ENCODE measurements around the gene HMGA1.
"Not testable (repeated sequence)": the region's sequence is repeated elsewhere in the genome, so short reads cannot be mapped to it uniquely, and the experiment has no call there.

HMGA1 gene

DNA sequence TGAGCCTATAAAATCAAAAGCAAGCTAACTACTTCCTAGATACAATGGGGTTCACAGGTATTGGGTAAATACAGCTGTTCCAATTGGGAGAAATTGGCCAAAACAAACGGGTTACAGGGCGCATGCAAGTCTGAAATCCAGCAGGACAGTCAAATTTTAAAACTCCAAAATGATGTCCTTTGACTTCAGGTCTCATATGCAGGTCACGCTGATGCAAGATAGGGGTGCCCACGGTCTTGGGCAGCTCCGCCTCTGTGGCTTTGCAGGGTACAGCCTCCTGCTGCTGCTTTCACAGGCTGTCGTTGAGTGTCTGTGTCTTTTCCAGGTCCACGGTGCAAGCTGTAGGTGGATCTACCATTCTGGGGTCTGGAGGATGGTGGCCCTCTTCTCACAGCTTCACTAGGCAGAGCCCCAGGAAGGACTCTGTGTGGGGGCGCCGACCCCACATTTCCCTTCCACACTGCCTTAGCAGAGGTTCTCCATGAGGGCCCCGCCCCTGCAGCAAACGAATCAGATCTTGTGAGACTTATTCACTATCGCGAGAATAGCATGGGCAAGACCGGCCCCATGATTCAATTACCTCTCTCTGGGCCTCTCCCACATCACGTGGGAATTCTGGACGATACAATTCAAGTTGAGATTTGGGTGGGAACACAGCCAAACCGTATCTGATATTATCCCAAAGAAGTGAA, 24.0 kb downstream of the HMGA1 start:
- no peak for DNase-seq (ENCODE audit: low spot score)

DNA sequence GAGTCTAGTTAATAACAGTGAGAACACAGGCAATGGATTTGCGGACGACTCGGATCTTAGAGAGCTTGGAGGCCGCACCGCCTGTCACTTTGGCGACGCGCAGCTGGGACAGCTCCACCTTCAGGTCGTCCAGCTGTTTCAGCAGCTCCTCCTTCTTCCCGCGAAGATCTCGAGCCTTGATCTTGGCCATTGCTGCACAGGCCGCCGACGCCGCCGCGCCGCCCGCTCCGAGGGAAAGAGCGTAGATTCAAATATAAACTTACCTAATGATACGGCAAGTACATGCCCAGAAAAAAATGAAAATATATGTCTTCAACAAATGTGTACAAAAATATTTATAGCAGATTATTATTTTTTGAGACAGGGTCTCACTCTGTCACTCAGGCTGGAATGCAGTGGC, 26.8 kb downstream of the HMGA1 start:
- not testable (repeated sequence) for DNase-seq (ENCODE audit: low spot score)

DNA sequence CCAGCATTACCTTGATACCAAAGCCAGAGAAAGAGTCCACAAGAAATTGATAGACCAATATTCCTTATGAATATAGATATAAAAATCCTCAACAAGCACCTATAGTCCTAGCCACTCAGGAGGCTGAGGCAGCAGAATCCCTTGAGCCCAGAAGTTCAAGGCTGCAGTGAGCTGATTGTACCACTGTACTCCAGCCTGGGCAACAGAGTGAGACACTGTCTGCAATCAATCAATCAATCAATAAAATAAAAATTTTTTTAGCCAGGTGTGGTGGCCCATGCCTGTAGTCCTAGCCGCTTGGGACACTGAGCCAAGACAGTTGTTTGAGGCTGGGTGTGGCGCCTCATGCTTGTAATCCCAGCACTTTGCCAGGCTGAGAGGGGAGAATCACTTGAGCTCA, 31.1 kb downstream of the HMGA1 start:
- DNase-seq (ENCODE audit: low spot score), result no peak

DNA sequence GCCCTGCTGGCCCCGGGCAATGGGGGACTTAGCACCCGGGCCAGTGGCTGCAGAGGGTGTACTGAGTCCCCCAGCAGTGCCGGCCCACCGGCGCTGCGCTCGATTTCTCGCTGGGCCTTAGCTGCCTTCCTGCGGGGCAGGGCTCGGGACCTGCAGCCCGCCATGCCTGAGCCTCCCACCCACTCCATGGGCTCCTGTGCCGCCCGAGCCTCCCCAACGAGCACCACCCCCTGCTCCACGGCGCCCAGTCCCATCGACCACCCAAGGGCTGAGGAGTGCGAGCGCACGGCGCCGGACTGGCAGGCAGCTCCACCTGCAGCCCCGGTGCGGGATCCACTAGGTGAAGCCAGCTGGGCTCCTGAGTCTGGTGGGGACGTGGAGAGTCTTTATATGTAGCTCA, 32.5 kb downstream of the HMGA1 start:
- not testable (repeated sequence) for DNase-seq (ENCODE audit: low spot score)

DNA sequence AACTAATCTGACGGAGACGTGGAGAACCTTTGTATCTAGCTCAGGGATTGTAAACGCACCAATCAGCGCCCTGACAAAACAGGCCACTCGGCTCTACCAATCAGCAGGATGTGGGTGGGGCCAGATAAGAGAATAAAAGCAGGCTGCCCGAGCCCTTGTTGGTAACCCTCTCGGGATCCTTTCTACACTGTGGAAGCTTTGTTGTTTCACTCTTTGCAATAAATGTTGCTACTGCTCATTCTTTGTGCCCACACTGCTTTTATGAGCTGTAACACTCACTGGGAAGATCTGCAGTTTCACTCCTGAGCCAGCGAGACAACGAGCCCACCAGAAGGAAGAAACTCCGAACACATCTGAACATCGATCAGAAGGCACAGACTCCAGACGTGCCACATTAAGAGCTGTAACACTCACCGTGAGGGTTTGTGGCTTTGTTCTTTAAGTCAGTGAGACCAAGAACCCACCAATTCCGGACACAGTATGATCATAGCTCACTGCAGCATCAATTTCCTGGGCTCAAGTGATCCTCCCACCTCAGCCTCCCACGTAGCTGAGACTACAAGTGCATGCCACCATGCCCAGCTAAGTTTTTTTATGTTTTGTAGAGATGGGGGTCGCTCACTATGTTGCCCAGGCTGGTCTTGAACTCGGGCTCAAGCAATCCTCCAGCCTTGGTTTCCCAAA, 33.1 kb downstream of the HMGA1 start:
- DNase-seq (ENCODE audit: low spot score), result not testable (repeated sequence)

DNA sequence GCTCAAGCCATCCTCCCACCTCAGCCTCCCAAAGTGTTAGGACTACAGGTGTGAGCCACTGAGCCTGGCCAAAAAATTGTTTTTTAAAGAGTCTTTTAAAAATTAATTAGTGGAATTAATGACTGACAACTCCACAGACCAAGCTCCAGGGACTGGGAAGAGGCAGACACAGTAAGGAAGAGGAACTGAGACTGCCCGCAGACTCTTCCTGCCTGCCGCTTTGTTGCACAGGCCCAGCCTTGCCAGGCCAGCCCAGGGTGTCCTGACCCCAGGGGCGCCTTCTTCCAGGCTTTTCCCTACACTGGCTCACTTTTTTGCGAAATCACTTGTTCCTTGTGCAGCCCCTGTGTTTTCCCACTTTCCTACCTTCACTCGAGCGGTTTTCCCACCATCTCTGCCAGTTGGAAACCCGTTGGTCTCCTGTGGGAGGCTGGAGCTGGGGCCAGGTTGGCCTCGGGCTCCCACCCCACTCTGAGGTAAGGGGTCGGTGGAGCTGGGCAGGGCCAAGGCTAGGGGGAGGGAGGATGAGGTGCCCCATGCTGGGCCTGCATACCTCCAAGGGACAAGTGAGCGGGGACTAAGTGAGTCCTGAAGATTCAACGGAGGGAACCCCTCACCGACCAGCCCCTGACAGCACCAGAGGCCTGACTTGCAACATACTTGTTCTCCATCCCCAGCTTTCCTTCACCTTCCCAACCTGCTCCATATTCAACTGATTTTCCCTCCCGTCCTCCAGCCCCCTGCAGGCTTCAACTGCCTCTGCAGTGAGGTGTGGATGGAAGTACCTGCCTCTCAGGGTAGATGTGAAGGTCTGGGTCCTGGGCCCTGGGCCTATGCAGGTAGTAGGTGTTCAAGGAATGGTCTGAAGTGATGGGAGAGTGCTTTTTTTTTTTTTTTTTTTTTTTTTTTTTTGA, 35.6 kb downstream of the HMGA1 start:
- DNase-seq (ENCODE audit: low spot score), result no peak

DNA sequence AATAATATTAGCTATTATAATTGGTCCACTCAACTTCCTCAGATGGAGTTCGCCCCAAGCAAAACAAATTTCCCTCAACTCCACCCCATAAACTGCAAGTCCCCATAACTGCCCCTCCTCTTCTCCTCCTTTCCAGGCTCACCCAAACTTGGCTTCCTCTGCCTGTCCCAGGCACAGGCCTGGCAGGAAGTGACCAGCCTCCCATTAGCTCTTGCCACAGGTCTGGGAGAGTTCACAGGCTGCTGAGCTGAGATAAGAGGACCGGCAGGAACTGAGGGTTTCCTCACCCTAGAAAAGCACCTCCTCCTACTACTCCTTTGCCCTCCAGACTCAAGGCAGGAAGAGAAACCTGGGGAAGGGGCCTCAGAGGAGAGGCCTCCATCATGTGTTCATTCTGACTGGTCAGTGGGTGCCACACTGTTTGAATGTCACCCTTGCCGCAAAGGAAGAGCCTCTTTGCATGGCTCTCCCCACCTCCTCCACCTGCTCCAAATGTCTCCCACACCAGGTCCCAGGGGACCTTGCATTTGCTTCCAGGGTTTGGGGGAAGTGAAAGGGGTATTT, 36.7 kb downstream of the HMGA1 start:
- no peak for DNase-seq (ENCODE audit: low spot score)

DNA sequence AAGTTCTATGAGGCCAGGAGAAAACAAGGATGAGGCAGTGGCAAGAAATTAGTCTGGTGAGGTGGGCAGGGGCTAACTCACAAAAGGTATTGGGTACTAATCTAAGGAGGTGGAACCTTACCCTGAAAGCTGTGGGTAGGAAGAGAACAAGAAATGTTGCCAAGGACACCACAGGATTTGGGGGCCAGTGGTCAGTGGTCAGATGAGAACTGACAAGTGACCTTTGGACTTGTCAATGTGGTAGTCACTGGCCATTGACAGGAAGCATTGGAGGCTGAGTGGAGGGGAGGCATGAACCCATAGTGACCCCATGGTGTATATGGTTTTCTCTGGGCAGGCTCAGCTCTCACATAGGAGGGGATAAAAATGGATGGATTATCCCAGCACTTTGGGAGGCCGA, 37.5 kb downstream of the HMGA1 start:
- DNase-seq (ENCODE audit: low spot score), result no peak

DNA sequence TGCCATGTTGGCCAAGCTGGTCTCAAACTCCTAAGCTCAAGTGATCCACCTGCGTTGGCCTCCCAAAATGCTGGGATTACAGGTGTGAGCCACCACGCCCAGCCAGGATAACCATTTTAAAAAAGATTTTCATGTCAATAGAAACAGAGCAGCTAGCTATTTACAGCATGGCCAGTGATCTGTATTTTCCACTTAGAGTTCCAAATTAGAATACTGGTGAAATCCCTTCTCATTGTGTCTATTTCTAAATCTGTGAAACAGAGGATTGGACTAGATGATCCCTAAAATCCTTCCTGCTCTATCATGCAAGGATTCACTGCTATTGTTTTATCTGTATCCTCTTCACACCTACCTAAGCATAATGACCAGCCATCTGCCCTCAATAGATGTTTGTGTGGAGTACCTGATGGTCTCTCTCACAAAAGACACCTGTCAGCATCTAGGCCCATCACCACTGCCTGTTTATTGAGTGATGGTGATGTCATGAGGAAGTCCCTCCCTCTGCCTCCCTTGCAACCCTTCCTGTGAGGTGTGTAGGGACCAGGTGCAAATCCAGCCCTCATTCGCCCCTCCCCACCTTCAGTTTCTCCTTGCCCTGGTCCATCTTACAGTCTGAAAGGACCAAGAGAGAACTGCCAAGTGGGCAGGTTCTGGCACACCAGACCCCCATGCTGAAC, 38.6 kb downstream of the HMGA1 start:
- no peak for DNase-seq (ENCODE audit: low spot score)

DNA sequence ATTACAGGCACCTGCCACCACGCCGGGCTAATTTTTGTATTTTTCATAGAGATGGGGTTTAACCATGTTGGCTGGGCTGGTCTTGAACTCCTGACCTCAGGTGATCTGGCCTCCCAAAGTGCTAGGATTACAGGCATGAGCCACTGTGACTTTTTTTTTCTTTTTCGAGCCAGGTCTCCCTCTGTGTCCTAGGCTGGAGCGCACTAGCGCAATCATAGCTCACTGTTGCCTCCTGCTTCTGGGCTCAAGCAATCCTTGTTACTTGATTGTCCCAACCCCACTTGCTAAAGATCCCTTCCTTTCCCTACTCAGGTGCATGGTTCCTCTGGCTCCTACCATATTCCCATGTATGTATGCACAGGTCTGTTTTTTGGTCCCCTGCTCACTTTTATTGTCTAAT, 39.5 kb downstream of the HMGA1 start:
- DNase-seq (ENCODE audit: low spot score), result no peak

DNA sequence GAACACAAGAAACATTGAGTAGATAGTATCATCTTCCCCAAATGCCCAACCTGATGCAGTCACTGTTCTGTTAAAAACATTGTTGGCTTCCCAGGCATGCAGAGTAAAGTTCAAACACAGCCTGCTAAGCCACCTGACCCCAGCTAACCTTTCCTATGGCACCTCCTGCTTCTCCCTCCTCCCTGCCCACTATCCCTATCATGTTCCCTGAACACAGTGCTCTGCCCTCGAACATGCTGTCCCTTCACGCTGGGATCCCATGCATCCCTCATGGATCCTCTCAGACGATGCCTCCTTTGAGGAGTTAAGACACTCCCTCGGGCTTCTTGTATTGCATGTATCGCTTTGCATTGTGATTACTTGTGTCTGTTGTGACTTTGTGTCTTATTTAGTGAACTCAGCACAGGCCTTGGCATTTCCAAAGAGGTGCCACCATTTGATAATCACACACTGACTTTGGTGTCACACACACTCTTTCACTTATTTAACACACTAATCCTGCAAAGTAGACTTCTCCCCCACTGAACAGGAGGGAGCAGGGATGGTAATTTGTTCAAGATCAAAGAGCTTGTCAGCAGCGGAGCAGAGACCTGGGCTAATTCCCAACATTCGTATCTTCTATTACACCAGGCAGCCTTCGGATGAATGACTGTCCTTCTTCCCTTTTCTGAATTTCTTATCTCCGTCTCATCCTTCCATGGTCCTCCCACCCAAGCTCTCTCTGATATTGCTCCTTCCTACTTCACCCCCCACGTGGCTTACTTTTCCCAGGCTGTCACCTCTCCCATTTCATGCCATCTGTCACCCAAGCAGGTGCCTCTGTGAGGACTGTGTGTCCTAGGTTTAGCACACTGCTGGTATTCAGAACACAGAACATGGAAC, 40.4 kb downstream of the HMGA1 start:
- no peak for DNase-seq (ENCODE audit: low spot score)

DNA sequence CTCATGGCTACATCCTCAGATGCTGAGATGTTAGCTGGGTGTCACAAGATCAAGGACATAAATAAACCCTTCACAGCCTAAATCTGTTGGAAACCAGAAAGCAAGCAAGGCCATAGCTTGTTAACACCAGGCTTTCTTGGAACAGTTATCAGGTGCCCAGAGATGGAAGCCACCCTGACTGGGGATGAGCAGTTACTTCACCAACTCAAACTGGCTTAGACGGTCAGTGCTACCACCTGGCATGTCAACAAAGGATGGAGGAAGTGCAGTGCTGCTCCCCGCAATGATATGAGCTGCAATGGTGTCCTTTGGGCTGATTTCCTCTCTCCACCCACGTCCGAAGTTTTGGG, 41.1 kb downstream of the HMGA1 start:
- no peak for DNase-seq (ENCODE audit: low spot score)

DNA sequence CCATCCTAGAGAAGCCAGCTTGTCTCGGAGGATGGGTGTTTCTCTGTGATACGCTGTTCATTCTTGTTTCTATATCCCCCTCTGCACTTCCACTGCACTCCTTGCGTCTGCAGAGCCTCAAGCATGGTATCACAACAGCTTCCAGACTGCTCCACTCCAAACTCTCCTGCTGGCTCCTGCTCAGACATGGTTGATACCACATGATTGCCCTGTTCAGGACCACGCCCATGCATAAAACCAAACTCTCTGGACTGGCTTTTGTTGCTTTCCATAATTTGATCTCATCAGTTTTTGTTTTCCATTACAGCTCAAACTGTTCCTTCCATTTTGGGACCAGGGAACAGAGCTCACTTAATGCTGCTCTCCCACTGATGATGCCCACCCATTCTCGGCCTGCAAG, 42.2 kb downstream of the HMGA1 start:
- DNase-seq (ENCODE audit: low spot score), result no peak

DNA sequence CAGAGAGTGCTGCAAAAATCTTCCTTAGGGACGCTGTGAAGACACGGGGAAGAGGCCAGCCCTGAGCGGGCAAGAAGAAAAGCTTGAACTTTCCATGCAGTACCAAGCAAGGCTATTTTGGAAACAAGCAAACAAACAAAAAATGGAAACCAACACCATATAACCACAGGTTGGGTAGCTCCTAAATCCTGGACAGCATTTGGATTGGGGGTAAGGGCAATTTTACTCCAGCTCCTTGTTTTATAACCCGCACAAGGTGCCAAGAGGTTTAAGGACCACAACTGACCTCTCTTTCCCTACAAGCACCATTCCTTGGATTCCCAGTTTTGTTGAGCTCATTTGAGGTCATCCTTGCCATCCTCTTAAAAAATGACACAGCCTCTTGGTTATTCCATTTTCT, 43.5 kb downstream of the HMGA1 start:
- DNase-seq (ENCODE audit: low spot score), result no peak

DNA sequence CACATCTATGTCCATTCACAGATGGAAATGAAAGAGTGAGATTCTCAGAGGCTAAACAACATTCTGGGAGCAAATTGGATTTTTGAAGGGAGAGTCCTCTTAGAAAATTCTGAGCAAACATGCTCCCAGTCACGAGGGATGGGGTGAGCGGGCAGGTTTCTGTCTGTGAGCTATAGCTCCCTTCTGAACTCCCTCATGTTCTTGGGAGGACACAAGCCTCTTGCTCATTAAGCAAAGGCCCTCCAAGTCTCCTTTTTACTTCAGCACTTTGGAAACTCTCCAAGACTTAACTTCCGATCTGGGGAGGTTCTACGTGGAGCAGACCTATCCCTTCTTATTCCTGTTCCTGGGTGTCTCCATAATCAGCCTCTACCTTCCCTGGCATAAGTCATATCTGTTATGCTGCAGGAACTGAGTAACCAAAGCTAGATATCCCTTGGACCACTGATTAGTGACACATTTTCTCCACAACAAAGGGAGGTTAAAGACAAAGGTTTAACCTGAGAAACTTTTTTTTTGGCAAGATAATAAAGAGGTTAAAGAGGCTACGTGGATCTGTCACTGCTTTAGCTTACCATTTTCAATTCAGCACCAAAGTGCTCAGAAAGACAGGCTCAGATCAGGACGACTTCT, 45.1 kb downstream of the HMGA1 start:
- DNase-seq (ENCODE audit: low spot score), result no peak

DNA sequence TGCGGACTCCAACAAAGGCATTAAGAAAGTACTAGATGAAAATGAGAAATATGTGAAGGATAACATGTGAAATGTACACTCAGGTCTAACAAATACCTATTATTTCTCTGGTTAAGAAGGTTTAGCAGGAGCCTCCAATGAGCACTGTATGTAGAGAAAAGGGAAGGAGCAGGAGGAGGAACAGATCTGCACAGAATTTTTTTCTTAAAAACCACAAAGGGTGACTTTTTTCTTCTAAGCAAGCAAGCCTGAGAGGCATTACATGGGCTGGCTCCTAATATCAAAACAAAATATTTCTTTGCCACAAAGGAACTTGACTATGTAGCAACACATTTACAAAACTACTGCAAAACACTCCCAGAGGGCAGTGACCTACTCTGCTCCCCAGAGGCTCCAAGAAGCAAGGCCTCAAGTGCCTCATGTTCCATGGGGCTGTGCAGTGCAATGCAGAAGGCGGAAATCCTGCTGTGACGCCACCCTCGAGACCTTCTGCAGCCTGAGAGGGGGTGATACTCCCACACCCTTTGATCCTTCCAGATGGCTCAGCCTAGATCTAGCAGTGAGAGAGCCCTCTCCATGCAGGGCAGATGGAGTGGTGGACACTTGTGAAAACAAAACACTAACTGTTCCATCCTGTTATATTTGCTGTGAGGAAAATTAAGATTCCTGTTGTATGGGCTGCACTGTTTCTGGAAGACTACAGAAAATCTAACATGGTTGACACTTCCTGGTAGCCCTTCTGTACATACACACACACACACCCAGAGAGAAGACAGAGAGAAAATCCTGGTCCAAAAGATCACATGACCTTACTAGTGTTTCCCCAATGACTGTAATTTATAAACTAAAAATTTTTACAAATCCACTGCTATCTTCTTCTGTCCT, 48.1 kb downstream of the HMGA1 start:
- DNase-seq (ENCODE audit: low spot score), result peak; percentile 32

DNA sequence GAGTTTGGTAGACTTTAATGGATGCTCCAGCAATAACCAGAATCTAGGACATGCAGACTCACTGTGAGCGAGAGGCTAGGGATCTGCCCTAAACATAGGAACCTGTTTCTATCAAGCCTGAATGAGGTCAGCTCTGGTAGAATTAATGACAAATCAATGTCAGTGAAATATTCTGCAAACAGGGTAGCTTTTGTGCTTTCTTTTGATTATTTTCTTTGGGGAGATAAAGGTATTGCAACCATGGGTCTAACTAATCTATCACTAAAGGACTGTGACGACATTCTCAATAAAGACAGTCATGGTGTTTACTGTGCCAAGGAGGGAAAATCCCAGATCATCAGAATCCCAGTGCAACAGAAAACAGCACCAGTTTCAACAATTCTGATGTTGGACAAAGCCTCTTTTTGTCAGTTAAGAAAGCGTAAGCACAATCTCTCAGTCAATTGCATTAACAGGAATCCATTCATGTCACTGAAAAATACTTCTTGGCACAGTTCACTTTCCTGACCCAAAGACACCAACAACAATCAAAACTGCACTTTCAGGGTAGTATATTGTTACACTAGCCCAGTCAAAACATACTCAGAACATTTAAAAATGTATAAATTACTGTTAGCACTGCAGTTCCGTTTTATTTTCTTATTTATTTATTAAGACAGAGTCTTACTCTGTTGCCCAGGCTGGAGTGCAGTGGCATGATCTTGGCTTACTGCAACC, 48.9 kb downstream of the HMGA1 start:
- DNase-seq (ENCODE audit: low spot score), result no peak

DNA sequence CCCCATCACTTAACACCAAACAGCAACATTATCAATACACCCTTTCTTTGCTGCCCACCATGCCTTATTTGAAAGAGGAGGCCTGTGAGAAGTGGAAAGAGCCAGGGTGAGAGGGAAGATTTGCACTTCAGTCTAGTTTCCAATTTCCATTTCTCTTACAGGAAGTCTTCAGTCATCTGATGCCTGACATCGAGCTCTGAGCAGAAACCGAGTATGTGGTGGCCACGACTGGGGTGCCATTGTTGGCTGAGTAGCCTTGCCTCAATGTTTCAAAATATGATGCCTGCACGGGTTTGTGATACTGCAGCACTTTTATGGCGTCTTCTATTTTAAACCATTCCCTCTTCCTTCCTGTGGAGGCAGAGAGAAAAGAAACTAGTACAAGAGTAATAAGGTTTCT, 51.9 kb downstream of the HMGA1 start:
- DNase-seq (ENCODE audit: low spot score), result no peak

DNA sequence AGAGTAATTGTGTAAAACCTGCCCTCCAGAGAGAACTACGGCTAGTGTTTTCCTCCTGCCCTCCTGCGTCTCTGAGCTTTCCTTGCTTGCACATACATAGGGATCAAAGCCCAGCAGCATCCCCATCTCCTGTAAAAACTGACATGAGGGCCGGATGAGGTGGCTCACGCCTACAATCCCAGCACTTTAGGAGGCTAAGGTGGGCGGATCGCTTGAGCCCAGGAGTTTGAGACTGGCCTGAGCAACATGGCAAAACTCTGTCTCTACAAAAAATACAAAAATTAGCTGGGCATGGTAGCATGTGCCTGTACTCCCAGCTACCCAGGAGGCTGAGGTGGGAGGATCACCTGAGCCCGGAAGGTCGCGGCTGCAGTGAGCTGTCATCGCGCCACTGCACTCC, 52.5 kb downstream of the HMGA1 start:
- no peak for DNase-seq (ENCODE audit: low spot score)
